Neutrophil (primary cell): ENCODE results near the gene SMTNL2.

ENCODE experiments used
- H3K27ac ChIP-seq: fragments of 200-600 bp; sonication (generic); 2 replicates; pipeline ENCODE4 v1.5.1; 2016; ENCODE audit warnings: mild to moderate bottlenecking, moderate library complexity
- H3K27me3 ChIP-seq: fragments of 200-600 bp; sonication (generic); 2 replicates; pipeline ENCODE4 v1.6.0; 2016; ENCODE audit warnings: mild to moderate bottlenecking
- H3K36me3 ChIP-seq: fragments of 200-600 bp; sonication (generic); 2 replicates; pipeline ENCODE4 v1.5.1; 2017
- H3K4me1 ChIP-seq, 2 experiments: fragments of 200-600 bp in 1 of 2; sonication (generic) in 1 of 2; 1 replicate in 1 of 2; 2 replicates in 1 of 2; pipeline versions ENCODE4 v1.5.1 to v1.6.1; 2013 to 2016; ENCODE audit warnings: low read depth in 1 of 2, low read length in 1 of 2, mild to moderate bottlenecking in 1 of 2, moderate library complexity in 1 of 2; ENCODE audit not compliant: control insufficient read depth in 1 of 2, insufficient read depth in 1 of 2
- H3K4me3 ChIP-seq, 2 experiments: fragments of 200-600 bp in 1 of 2; sonication (generic) in 1 of 2; 1 replicate in 1 of 2; 2 replicates in 1 of 2; pipeline ENCODE4 v1.5.1; 2013 to 2016; ENCODE audit warnings: low read depth in 1 of 2, low read length in 1 of 2, mild to moderate bottlenecking in 1 of 2, moderate library complexity in 1 of 2
- H3K9me3 ChIP-seq: fragments of 200-600 bp; sonication (generic); 2 replicates; pipeline ENCODE4 v1.5.1; 2016
- TF ChIP-seq, protein P1 (sequence below): fragments of 200-600 bp; sonication (generic); IDR thresholded peaks from 2 replicates; pipeline ENCODE4 v1.5.1; 2016; ENCODE audit warnings: antibody characterized with exemption

Gene SMTNL2

DNA sequence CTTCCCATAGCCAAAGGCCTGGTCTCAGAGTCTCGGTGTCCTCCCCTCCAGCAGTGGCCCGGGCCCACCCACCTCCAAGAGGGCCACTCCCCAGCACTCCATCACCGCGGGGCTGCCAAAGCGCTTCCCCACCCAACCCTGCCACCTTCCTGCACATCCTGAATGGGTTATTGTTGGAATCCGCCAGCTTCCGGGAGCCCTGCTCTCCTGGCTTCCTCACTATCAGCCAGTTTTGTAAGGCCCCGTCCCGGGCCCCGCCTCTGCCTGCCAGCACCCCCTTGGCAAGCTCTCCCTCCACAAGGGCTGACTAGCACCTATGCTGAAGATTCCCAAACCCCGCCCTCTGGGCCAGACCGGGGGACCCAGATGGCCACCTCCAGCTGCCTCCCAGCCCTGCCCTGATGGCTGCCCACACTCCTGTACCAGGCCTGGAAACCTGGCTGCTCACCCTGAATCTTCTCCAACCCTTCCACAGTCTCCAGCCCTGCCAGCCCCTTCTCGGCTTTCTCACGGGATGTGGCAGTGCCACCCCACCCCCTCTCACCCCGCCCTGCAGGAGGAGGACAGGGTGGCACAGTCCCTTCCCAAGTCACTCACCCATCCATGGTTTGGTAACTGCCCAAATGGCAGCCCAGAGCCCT, 43.5 kb upstream of the SMTNL2 start:
- H3K36me3 ChIP-seq = peaks cover 26% of the 10 kb centered on the region
- H3K9me3 ChIP-seq = no peaks in the 10 kb centered on the region
- H3K27me3 ChIP-seq = no peaks in the 10 kb centered on the region
- H3K4me1 ChIP-seq = peaks cover 21% of the 10 kb centered on the region in 2 experiments
- no peak overlapping the region for H3K27ac ChIP-seq
- H3K4me3 ChIP-seq = no peak overlapping the region
- TF ChIP-seq, protein P1, sequence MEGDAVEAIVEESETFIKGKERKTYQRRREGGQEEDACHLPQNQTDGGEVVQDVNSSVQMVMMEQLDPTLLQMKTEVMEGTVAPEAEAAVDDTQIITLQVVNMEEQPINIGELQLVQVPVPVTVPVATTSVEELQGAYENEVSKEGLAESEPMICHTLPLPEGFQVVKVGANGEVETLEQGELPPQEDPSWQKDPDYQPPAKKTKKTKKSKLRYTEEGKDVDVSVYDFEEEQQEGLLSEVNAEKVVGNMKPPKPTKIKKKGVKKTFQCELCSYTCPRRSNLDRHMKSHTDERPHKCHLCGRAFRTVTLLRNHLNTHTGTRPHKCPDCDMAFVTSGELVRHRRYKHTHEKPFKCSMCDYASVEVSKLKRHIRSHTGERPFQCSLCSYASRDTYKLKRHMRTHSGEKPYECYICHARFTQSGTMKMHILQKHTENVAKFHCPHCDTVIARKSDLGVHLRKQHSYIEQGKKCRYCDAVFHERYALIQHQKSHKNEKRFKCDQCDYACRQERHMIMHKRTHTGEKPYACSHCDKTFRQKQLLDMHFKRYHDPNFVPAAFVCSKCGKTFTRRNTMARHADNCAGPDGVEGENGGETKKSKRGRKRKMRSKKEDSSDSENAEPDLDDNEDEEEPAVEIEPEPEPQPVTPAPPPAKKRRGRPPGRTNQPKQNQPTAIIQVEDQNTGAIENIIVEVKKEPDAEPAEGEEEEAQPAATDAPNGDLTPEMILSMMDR = no peak

- H3K4me3 ChIP-seq = no peak overlapping the region
- H3K9me3 ChIP-seq = no peaks in the 10 kb centered on the region
- no peaks in the 10 kb centered on the region for H3K27me3 ChIP-seq
- no peak overlapping the region for H3K27ac ChIP-seq
- peaks cover 26% of the 10 kb centered on the region for H3K36me3 ChIP-seq
- TF ChIP-seq, protein P1 = no peak
- peaks cover 17% of the 10 kb centered on the region in 2 experiments for H3K4me1 ChIP-seq
These were observed 42.9 kb upstream of the SMTNL2 start for GRCh38 chr17:4541328-4542002.

DNA sequence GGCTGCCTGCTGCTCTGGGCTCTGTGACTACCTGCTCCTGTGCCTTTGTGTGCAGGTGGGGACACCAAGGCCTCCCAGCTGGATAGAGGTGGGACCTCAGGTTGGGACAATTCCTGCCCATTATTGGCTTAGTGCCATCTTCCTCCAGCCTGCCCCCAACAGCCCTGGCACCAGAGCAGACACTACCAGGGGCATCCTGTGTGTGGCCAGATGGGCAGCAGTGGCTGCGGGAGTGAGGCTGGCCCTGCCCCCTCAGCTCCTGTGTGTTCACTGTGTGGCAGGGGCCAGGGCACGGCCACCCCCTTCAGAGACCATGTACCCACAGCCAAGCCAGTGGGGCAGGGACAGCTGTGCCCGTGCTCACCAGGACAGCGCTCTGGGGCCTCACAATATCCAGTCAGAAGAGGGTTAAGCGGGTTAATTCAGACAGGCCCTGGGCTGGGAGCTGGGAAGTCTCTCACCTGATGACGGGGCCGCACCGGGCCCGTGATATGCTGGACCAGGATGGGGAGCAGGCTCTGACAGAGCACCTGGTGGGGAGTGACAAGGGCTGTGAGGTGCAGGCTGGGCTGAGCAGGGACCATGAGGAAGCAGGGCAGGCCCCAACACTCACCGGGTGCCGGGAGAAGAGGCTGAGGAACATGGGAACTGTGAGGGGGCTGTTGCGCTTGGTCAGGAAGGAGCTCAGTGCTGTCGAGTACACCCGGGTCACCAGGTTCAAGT, 42.2 kb upstream of the SMTNL2 start:
- Histone ChIP-seq H3K27me3 (no peaks in the 10 kb centered on the region), H3K4me1 (peaks cover 10 to 12% of the 10 kb centered on the region in 2 experiments), H3K4me3 (no peak overlapping the region), H3K27ac (no peak overlapping the region), H3K36me3 (peaks cover 25% of the 10 kb centered on the region), H3K9me3 (no peaks in the 10 kb centered on the region)
- TF ChIP-seq, protein P1 = no peak

DNA sequence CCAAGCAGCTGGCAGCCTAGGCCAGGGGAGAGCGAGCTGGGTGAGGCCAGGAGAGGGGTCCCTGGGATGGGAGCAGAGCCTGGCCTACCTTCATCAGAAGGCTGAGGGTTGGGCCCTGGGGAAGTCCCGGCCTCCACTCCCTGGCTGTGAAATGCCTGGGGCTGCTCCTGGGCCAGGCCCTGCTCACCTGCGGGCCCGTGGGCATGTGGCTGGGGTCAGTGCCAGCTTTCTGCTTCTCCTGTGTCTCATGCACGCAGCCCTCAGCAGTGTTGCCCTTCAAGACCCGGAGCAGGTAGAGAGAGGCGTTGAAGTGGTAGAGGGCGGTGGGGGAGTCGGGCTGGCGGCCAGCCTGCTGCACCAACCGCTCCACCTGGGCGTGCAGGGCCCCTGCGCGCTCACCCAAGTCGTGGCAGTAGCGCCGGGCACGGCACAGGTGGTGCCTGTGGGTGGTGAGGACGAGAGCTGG, 41.6 kb upstream of the SMTNL2 start:
- Histone ChIP-seq H3K27ac (no peak overlapping the region), H3K36me3 (peaks cover 21% of the 10 kb centered on the region), H3K4me3 (no peak overlapping the region), H3K9me3 (no peaks in the 10 kb centered on the region), H3K27me3 (no peaks in the 10 kb centered on the region), H3K4me1 (peaks cover 9 to 12% of the 10 kb centered on the region in 2 experiments)
- TF ChIP-seq, protein P1 = no peak

- Histone ChIP-seq H3K4me1 (peaks cover 7 to 9% of the 10 kb centered on the region in 2 experiments), H3K36me3 (peaks cover 21% of the 10 kb centered on the region), H3K9me3 (no peaks in the 10 kb centered on the region), H3K27ac (no peak overlapping the region), H3K27me3 (no peaks in the 10 kb centered on the region), H3K4me3 (no peak overlapping the region)
- TF ChIP-seq, protein P1 = no peak
These were observed 40.7 kb upstream of the SMTNL2 start for GRCh38 chr17:4543557-4544026.
